SK-N-MC (cell line): ENCODE results near the gene NOS1AP.

ENCODE experiments used
- EZH2 ChIP-seq: fragments of 200-600 bp; sonication (generic); IDR thresholded peaks from one replicate; pipeline ENCODE4 v1.6.1; 2017; ENCODE audit warnings: antibody characterized with exemption
- FOXP2 ChIP-seq: optimal IDR thresholded peaks from 2 replicates; pipeline ENCODE3; 2011; ENCODE audit warnings: mild to moderate bottlenecking, moderate library complexity; ENCODE audit not compliant: insufficient read depth; ENCODE audit errors: extremely low read length, control extremely low read depth
- POLR2AphosphoS5 ChIP-seq: IDR thresholded peaks from 2 replicates; pipeline ENCODE4 v1.6.1; 2012; ENCODE audit warnings: mild to moderate bottlenecking, low read depth, low read length, borderline replicate concordance

- TF ChIP-seq POLR2AphosphoS5 (no peak), EZH2 (no peak), FOXP2 (no peak)
Observed at GRCh38 chr1:162165528-162165927, 96.0 kb downstream of the NOS1AP start.
